HG03135 (cell line): ENCODE data around the gene UBAP1.
"Not testable (repeated sequence)": the region's sequence is repeated elsewhere in the genome, so short reads cannot be mapped to it uniquely, and the experiment has no call there.

Source experiments
- ATAC-seq: cut with Tn5 transposase; IDR thresholded peaks from one replicate; pipeline ENCODE4 v1.9.1; 2021; ENCODE audit warnings: mild to moderate bottlenecking, moderate library complexity; ENCODE audit not compliant: unreplicated experiment

UBAP1 gene

GRCh38 chr9:34178436-34179212 is at the start of gene UBAP1:
UBAP1 (plus strand) TSS chr9:34179043; CDS start chr9:34220915, 41,872 bp downstream.
- peak; percentile 98 for ATAC-seq

- ATAC-seq: no peak
Measured at GRCh38 chr9:34131571-34131970, 47.3 kb upstream of the UBAP1 start.

- ATAC-seq: no peak
Measured at GRCh38 chr9:34133436-34133949, 45.4 kb upstream of the UBAP1 start.

- no peak for ATAC-seq
Measured at GRCh38 chr9:34134521-34134920, 44.3 kb upstream of the UBAP1 start.

GRCh38 chr9:34138644-34139043 is 40.2 kb upstream of the UBAP1 start:
- not testable (repeated sequence) for ATAC-seq

GRCh38 chr9:34139477-34140146 is 39.2 kb upstream of the UBAP1 start:
- ATAC-seq: no peak

- ATAC-seq: no peak
Measured at GRCh38 chr9:34140853-34141252, 38.0 kb upstream of the UBAP1 start.

GRCh38 chr9:34143116-34143515 is 35.7 kb upstream of the UBAP1 start:
- no peak for ATAC-seq

- no peak for ATAC-seq
Measured at GRCh38 chr9:34145165-34145564, 33.7 kb upstream of the UBAP1 start.

- ATAC-seq: no peak
Measured at GRCh38 chr9:34151398-34151797, 27.4 kb upstream of the UBAP1 start.

- ATAC-seq: no peak
Measured at GRCh38 chr9:34154057-34154456, 24.8 kb upstream of the UBAP1 start.

- no peak for ATAC-seq
Measured at GRCh38 chr9:34157318-34157717, 21.5 kb upstream of the UBAP1 start.

- no peak for ATAC-seq
Measured at GRCh38 chr9:34157898-34158297, 20.9 kb upstream of the UBAP1 start.

GRCh38 chr9:34158362-34158869 is 20.4 kb upstream of the UBAP1 start:
- no peak for ATAC-seq

GRCh38 chr9:34163434-34163833 is 15.4 kb upstream of the UBAP1 start:
- no peak for ATAC-seq

- no peak for ATAC-seq
Measured at GRCh38 chr9:34169125-34169524, 9.7 kb upstream of the UBAP1 start.

- ATAC-seq: no peak
Measured at GRCh38 chr9:34170237-34170991, 8.4 kb upstream of the UBAP1 start.

GRCh38 chr9:34171753-34172535 is 6.9 kb upstream of the UBAP1 start:
- ATAC-seq: no peak

- no peak for ATAC-seq
Measured at GRCh38 chr9:34176089-34176488, 2.8 kb upstream of the UBAP1 start.
